RWPE1 (cell line): Measurements from ENCODE around the gene DHX35.
A peak's percentile ranks its signal among the peaks of the same experiment; 100 is the strongest.

Source experiments
- CTCF ChIA-PET: fragments of 350-600 bp; sonication (Branson Sonifier 250); formaldehyde crosslinking; extraction: SDS; loops from one replicate; lab custom pipeline; 2021; lab: Yijun Ruan, JAX
- POLR2A ChIA-PET: fragments of 400-600 bp; formaldehyde crosslinking; extraction: SDS; loops from one replicate; lab custom pipeline; 2020; ENCODE audit warnings: antibody characterized with exemption; ENCODE audit not compliant: low non-redundant PET; lab: Yijun Ruan, JAX
- DNase-seq: peaks from one replicate; pipeline ENCODE4 v3.0.0; 2012; ENCODE audit warnings: low spot score
- H3K27ac ChIP-seq: fragments of 450-650 bp; 2 replicates; pipeline ENCODE4 v1.5.1; 2017
- TF ChIP-seq, protein P1 (sequence below): fragments of 450-650 bp; conservative IDR thresholded peaks from 2 replicates; pipeline ENCODE4 v1.5.1; 2017; ENCODE audit warnings: low read depth, mild to moderate bottlenecking

DHX35 gene, protein sequence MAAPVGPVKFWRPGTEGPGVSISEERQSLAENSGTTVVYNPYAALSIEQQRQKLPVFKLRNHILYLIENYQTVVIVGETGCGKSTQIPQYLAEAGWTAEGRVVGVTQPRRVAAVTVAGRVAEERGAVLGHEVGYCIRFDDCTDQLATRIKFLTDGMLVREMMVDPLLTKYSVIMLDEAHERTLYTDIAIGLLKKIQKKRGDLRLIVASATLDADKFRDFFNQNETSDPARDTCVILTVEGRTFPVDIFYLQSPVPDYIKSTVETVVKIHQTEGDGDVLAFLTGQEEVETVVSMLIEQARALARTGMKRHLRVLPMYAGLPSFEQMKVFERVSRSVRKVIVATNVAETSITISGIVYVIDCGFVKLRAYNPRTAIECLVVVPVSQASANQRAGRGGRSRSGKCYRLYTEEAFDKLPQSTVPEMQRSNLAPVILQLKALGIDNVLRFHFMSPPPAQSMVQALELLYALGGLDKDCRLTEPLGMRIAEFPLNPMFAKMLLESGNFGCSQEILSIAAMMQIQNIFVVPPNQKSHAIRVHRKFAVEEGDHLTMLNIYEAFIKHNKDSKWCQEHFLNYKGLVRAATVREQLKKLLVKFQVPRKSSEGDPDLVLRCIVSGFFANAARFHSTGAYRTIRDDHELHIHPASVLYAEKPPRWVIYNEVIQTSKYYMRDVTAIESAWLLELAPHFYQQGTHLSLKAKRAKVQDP

DNA sequence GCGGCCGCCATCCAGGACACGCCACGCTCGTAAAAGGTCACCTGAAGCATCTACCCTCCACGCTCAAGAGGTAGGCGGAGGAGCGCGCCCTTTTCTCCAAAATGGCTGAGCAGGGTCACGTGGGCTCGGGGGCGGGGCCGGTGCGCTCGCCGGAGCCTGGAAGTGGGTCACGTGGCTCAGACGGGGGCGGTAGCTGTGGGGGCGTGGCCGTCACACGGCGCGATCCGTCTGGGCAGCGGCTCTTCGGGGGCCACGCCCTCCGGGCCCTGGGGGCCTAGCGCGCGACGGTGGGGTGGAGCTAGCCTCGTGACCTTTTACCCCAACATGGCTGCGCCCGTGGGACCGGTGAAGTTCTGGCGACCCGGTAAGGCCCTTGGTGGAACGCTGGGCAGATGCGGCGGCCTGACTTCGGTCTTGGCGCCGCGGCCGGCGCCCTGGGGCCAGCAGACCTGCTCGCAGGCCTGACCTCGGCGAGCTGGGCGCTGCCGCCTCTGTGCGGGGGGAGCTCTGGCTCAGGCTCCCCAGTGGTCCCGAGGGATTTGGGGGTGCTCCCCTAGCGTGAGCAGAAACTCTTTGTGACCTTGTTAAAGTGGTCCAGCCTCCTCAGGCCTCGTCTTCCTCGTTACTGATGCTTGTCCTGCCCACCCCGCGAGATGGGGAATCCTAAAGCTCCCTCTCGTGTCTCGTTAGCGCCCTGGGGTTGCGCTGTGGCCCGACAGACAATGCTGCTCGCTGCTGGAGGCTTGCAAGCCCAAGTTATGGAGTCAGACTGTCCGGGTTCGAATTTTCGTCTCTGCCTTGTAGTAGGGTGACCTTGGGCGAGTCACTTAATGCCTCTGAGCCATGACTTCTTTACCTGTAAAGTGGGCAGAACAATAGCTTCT is at the start of gene DHX35:
TSS of gene DHX35 (plus strand) at position 301 of the 884 bp plus-strand sequence. CDS start at position 325, 24 bp downstream.
- DNase-seq = peak; percentile 100
- TF ChIP-seq, protein P1, sequence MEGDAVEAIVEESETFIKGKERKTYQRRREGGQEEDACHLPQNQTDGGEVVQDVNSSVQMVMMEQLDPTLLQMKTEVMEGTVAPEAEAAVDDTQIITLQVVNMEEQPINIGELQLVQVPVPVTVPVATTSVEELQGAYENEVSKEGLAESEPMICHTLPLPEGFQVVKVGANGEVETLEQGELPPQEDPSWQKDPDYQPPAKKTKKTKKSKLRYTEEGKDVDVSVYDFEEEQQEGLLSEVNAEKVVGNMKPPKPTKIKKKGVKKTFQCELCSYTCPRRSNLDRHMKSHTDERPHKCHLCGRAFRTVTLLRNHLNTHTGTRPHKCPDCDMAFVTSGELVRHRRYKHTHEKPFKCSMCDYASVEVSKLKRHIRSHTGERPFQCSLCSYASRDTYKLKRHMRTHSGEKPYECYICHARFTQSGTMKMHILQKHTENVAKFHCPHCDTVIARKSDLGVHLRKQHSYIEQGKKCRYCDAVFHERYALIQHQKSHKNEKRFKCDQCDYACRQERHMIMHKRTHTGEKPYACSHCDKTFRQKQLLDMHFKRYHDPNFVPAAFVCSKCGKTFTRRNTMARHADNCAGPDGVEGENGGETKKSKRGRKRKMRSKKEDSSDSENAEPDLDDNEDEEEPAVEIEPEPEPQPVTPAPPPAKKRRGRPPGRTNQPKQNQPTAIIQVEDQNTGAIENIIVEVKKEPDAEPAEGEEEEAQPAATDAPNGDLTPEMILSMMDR = peak; percentile 39
- peak within 1 kb of the TSS; percentile 86 for H3K27ac ChIP-seq
- CTCF ChIA-PET = interaction anchor here (0.5 to 2.2 kb wide), 13 partner anchors 26 to 1983 kb away, joined by 3 to 13 read pairs (median 3); partner anchors contain the start of gene FAM83D
- POLR2A ChIA-PET = interaction anchor here (0.7 to 1.2 kb wide), 5 partner anchors 9 to 56 kb away, joined by 3 read pairs; no protein-coding TSS in a partner anchor

DNA sequence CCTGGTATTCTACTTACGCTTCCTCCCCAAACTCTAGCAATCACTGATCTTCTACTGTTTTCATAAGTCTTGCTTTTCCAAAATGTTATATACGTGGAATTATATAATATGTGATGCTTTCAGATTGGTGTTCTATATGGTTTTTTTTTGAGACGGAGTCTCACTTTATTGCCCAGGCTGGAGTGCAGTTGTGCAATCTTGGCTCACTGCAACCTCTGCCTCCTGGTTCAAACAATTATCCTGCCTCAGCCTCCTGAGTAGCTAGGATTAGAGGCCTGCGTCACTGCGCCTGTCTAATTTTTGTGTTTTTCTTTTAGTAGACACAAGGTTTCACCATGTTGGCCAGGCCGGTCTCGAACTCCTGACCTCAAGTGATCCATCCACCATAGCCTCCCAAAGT is 46.8 kb upstream of the DHX35 start:
- no peak for DNase-seq
- ChIA-PET CTCF (no interaction called here), POLR2A (no interaction called here)
- no peak overlapping the region for H3K27ac ChIP-seq
- TF ChIP-seq, protein P1 = no peak

DNA sequence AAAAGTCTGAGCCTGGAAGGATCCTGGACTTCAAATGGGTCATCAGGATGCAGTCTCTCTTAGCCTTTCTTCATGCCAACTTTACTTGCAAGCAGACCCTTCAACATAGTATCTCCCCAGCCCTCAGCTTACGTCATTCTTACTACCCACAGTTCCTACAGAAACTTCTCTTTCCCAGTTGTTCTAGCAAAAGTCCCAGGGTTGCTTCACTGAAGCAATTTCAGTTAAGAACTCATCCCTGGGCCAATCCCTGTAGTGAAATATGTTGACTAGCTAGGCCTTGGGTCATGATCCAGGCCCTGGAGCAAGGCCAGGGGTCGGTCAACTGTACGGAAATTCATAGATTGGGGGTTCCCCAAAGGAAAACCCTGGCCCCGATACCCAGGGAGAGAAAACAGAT is 44.5 kb upstream of the DHX35 start:
- DNase-seq = no peak
- ChIA-PET CTCF (interaction anchor here (0.6 kb wide), 1 partner anchor 10 kb away, joined by 3 read pairs; no protein-coding TSS in a partner anchor), POLR2A (interaction anchor here (0.6 kb wide), 1 partner anchor 14 kb away, joined by 3 read pairs; no protein-coding TSS in a partner anchor)
- TF ChIP-seq, protein P1 = no peak
- no peak overlapping the region for H3K27ac ChIP-seq

DNA sequence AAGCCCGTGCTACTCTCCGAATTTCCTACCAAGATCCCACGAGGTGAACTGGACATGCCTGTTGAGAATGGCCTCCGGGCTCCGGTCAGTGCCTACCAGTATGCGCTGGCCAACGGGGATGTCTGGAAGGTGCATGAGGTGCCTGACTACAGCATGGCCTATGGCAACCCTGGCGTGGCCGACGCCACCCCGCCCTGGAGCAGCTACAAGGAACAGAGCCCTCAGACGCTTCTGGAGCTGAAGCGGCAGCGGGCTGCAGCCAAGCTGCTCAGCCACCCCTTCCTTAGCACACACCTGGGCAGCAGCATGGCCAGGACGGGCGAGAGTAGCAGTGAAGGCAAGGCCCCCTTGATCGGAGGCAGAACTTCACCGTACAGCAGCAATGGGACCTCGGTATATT is 44.0 kb upstream of the DHX35 start:
- no peak for DNase-seq
- POLR2A ChIA-PET = interaction anchor here (0.7 kb wide), 1 partner anchor 123 kb away, joined by 3 read pairs; no protein-coding TSS in a partner anchor
- H3K27ac ChIP-seq = no peak overlapping the region
- TF ChIP-seq, protein P1 = no peak
- CTCF ChIA-PET = no interaction called here

DNA sequence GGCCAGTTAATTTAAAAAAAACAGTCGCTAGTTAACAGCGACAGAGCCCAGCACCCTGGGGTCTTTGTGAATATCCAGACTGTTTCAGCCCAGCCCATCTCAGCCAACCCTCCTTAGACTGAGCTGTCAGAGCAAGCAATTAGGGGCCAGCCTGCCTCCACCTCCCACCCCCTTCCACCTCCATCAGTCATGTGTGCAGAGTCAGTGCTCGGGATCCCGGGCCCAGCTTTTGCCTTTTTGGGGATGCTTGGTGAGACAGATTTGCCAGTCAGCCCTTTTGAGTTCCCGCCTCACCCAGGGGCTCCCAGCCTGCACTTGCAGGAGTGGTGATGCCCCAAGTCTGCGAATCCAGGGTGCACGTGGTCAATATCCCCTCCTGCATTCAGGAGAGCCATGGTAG is 42.5 kb upstream of the DHX35 start:
- ChIA-PET CTCF (interaction anchor here (0.6 to 2.5 kb wide), 6 partner anchors 10 to 1355 kb away, joined by 3 to 13 read pairs (median 3); partner anchors contain the start of gene DHX35), POLR2A (no interaction called here)
- H3K27ac ChIP-seq = no peak overlapping the region
- TF ChIP-seq, protein P1 = no peak
- DNase-seq = no peak
